Fibroblast of lung (primary cell): ENCODE measurements around the gene CRELD2.

Source experiments
- CTCF ChIP-seq, 2 donors: IDR thresholded peaks in 1 of 2; conservative IDR thresholded peaks in 1 of 2; 1 replicate in 1 of 2; 2 replicates in 1 of 2; pipeline ENCODE4 v1.5.1; 2011 to 2012; ENCODE audit warnings: low read length in 2 of 2, control low read depth in 1 of 2, inconsistent platforms in 1 of 2, low read depth in 1 of 2, mild to moderate bottlenecking in 1 of 2
- EZH2 ChIP-seq: IDR thresholded peaks from 2 replicates; pipeline ENCODE4 v1.5.1; 2012; ENCODE audit warnings: low read length, control low read depth, mild to moderate bottlenecking; ENCODE audit errors: missing control alignments

- TF ChIP-seq CTCF (conservative IDR thresholded peaks at IDR 0.05 in 1 of 2, IDR thresholded peaks at IDR 0.05 in 1 of 2; ENCODE audit: low read depth in 1 of 2, low read length in 2 of 2): no peak
- no peak for TF ChIP-seq EZH2
Observed at GRCh38 chr22:49967706-49968208, 49.3 kb downstream of the CRELD2 start.
